Hindlimb muscle (tissue), 1 donor: ENCODE results near the gene P2RX7. TPM values are rescaled to one million over a fixed set of nuclear protein-coding genes. Genes with fewer than 3 reads are reported as not detected.
"Not testable (repeated sequence)": the region's sequence is repeated elsewhere in the genome, so short reads cannot be mapped to it uniquely, and the experiment has no call there.

Experiments used
- DNase-seq: peaks from one replicate; pipeline ENCODE4 v3.0.0-alpha.2; 2013
- polyA plus RNA-seq: library from polyadenylated mRNA; unstranded; fragments of 120-200 nt; gene quantifications from one replicate; pipeline ENCODE4 v1.2.1, GENCODE V29; 2013; ENCODE audit not compliant: insufficient read length

P2RX7 gene
- polyA plus RNA-seq, 1 donor = 2.5 TPM

- peak; percentile 38 for DNase-seq
Observed at GRCh38 chr12:121175383-121176119, 42.9 kb downstream of the P2RX7 start.

DNA sequence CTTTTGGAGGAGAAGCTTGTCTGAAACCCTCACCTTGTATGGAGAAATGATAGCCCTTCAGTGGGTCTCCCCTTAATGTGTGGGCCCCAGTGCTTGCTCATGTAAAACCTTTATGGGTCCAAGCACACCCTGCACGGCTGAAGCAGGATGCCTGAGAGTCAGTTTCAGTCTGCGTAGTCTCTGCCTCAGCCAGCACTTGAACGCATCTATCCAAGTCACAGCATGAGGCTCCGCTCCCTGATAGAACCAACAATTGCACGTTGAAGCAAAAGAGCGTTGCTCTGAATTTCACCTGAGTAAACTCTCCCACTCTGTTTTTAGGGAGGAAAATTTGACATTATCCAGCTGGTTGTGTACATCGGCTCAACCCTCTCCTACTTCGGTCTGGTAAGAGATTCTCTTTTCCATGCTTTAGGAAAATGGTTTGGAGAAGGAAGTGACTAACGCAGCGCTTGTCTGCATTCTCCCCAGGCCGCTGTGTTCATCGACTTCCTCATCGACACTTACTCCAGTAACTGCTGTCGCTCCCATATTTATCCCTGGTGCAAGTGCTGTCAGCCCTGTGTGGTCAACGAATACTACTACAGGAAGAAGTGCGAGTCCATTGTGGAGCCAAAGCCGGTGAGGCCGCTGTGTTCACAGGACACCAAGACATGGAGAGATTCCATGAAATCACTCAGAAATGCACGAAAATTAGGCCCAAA lies 44.3 kb downstream of the P2RX7 start:
- DNase-seq = no peak

- no peak for DNase-seq
Observed at GRCh38 chr12:121181181-121181580, 48.5 kb downstream of the P2RX7 start.

DNA sequence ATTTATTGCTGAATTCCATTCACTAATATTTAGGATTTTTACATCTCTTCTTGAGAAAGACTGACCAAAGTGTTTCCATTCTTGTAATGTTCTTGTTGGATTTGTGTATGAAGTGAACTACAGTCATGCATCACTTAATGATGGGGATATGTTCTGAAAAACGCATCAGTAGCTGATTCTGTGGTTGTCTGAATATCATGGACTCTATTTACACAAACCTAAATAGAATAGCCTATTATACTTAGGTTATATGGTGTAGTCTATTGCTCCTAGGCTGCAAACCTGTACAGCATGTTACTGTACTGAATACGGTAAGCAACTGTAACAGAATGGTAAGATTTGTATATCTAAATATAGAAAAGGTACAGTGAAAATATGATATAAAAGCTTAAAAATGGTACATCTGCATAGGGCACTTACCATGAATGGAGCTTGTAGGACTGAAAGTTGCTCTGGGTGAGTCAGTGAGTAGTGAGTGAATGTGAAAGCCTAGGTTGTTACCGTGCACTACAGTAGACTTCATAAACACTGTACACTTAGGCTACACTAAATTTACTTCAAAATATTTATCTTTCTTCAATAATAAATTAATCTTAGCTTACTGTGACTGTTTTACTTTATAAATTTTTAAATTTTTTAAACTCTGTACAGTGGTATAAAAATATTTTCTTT lies 49.7 kb downstream of the P2RX7 start:
- no peak for DNase-seq

DNA sequence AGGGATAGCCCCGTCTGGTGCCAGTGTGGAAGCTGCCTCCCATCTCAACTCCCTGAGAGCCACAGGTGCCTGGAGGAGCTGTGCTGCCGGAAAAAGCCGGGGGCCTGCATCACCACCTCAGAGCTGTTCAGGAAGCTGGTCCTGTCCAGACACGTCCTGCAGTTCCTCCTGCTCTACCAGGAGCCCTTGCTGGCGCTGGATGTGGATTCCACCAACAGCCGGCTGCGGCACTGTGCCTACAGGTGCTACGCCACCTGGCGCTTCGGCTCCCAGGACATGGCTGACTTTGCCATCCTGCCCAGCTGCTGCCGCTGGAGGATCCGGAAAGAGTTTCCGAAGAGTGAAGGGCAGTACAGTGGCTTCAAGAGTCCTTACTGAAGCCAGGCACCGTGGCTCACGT lies 51.7 kb downstream of the P2RX7 start:
- DNase-seq = no peak

GRCh38 chr12:121184984-121185889 lies 52.6 kb downstream of the P2RX7 start:
- no peak for DNase-seq

GRCh38 chr12:121186826-121187225 lies 54.1 kb downstream of the P2RX7 start:
- DNase-seq = no peak

DNA sequence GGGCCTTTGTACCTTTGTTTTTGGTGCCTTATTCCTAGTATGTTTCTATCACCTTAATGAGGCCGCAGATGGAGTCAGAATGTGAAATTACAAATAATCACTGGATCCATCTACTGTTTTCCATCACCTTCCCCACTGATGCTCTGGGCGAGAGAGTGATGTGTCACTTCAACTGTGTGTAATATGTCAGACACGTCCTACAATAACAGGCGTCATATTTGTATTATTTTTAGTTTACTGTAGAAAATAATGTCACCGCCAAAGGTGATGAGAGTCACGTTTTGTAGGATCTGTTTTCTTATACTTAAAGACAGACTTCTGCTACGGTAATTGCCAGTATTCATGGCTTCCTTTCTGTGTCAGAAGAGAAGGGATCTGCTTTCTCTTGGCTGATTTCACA lies 54.8 kb downstream of the P2RX7 start:
- no peak for DNase-seq

DNA sequence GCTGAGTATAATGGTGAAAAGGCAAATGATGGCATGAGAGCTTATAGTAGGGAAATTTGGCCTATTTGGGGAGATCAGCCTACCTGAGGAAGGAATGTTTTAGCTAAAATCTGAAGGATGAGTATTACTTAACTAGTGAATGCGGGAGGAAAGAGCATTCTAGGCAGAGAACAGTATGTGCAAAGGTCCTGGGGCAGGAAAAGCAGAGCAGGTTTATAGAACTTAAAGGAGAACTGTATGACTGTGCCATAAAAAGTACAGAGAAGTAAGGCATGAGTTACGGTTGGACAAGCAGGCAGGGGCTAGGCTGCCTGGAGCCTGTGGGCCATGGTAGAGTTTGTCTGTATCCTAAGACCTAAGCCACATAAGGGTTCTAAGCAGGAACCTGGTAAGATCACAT lies 55.6 kb downstream of the P2RX7 start:
- DNase-seq = no peak

- no peak for DNase-seq
Observed at GRCh38 chr12:121189131-121189530, 56.5 kb downstream of the P2RX7 start.

DNA sequence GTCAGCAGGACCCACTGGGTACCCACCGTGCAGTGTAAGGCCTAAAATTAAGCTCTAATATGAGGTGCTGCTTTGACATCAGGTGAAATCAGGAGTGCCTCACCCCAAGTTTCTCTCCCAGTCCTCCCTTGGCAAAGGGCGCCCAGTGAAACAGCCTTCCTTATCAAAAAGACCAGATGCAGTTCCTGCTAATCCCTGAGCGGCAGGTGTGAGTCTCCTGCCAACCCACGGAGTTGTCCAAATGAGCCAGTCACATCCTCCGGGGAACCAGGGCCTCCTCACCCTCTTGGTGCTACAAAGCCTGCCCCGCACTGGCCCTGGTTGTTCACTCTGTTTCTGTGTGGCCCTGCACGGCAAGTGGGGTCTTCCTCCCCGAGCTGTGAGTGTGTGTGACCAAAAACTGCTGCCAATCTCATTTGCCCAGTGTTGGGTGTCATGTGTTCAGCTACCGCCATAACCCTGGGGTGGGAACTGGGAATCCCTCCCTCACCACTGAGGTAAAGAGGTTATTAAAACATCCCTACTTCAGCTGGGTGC lies 57.0 kb downstream of the P2RX7 start:
- no peak for DNase-seq

DNA sequence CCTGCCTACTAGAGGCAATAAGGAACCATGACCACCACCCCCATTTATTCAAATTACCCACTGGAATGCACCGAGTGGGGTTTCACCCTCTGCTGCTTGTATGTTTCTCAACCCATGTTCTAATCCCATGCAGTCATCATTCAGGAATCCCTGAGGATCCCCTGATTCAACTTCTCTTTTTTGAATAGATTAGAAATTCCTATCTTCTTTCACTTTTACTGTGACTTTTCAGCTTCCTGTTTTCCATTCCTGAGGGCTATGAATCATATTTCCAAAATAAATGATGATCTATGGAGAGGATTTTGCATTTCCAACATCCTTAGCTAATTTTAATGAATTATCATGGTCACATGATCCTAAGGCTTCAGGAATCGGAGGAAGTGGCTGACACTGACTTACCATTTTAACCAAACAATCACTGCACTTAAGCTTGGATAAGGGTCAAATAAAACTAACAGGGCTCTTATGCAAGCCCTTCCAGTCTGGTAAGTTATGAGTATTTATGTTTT lies 57.9 kb downstream of the P2RX7 start:
- no peak for DNase-seq

DNA sequence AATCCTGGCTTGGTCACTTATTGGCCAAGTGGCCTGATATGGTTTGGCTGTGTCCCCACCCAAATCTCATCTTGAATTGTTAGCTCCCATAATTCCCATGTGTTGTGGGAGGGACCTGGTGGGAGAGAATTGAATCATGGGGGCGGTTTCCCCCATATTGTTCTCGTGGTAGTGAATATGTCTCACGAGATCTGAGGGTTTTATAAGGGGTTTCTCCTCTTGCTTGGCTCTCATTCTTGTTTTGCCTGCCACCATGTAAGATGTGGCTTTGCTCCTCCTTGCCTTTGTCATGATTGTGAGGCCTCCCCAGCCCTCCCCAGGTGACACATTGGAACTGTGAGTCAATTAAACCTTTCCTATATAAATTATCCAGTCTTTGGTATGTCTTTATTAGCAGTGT lies 58.5 kb downstream of the P2RX7 start:
- DNase-seq = no peak

DNA sequence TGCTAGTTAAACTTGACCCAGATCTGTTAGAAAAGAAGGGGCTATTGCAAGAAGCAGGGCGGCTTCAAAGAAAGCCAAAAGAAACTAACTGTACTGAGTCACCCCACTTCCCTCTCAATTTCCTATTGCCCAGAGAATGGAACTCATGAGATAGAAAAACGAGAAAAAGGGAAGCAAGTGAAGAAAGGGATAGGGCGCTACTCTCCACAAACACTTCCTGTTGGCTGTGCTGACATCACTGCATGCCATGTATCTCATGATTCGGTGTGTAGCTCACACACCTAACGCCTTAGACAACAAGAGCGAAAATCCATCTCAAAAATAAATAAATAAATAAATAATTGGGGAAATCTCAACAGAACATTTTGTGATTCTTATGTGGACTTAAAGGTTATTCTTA lies 64.2 kb downstream of the P2RX7 start:
- DNase-seq = no peak

- DNase-seq = no peak
Observed at GRCh38 chr12:121198949-121199348, 66.3 kb downstream of the P2RX7 start.

- not testable (repeated sequence) for DNase-seq
Observed at GRCh38 chr12:121201140-121201539, 68.5 kb downstream of the P2RX7 start.

DNA sequence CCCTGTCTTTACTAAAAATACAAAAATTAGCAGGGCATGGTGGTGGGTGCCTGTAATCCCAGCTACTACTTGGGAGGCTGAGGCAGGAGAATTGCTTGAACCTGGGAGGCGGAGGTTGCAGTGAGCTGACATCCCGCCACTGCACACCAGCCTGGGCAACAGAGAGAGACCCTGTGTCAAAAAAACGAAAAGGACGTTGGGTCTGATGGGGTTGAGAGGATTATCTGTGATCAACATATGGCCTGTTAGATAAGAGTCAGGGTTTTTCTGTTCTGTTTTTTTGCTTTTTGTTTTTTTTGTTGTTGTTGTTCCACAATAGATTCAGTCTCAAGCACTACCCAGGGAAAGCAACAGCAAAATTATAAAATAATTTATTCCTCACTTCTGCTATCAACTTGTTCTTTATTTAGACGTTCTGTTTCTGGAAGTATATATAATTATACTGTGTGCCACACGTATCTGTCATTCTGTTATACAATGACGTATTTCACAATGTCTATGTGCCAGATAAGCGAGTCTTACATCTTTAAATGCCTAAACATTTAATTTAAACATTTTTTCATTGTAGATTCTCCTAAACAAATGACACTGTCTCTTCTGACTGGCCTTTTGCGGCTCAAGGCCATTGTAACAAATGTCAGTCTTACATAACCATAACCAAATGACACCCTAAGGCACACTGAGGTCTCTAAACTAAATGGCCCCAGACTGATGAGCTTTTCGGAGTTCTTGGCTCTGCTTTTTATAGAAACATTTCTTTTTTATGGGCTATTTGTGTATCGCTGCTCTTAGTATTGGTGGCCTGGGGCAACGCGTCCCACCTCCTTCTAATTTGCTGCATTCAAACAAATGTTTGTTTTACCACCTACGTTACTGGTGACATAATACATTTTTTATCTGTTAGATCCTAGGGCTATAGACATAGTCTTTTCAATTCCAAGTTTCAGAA lies 70.0 kb downstream of the P2RX7 start:
- DNase-seq = no peak

GRCh38 chr12:121203482-121203881 lies 70.8 kb downstream of the P2RX7 start:
- DNase-seq = no peak

DNA sequence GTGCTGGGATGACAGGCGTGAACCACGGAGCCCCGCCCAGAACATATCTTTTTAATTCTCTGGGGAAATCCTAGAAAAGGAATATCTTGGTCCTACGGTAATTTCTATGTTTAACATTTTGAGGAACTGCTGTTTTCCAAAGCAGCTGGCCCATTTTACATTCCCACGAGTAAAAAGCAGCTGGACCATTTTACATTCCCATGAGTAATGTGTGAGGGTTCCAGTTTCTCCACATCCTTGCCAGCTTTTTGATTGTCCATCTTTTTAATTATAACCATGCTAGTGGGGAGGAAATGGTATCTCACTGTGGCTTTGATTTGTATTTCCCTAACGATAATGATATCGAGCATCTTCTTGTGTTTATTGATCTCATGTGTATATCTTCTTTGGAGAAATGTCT lies 72.8 kb downstream of the P2RX7 start:
- DNase-seq = no peak

DNA sequence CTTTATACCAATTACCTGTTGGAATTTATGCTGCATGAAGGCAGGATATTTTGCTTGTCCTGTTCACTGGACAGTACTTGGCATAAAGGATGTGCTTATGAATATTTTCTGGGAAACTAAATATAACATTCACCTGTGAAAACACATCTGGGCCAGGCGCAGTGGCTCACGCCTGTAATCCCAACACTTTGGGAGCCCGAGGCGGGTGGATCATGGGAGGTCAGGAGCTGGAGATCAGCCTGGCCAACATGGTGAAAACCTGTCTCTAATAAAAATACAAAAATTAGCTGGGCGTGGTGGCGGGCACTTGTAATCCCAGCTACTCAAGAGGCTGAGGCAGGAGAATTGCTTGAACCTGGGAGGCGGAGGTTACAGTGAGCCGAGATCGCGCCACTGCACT lies 75.9 kb downstream of the P2RX7 start:
- DNase-seq = not testable (repeated sequence)

- DNase-seq = no peak
Observed at GRCh38 chr12:121209221-121209620, 76.5 kb downstream of the P2RX7 start.
